IMR-90 (cell line): ENCODE measurements around the gene SUPT3H. TPM values are rescaled to one million over a fixed set of nuclear protein-coding genes. Genes with fewer than 3 reads are reported as not detected.

Experiments
- ATAC-seq: fragments of 200-7000 bp; cut with Tn5 transposase; 2 replicates; pipeline ENCODE4 v1.9.1; 2020; ENCODE audit warnings: low read depth, mild to moderate bottlenecking, moderate library complexity
- BruUV-seq: library from RNA; stranded (reverse); fragments of 400-500 nt; replicated peaks from 2 replicates; lab custom pipeline; 2021; lab: Mats Ljungman, UMichigan
- CTCF ChIA-PET: fragments of 300-600 bp; formaldehyde crosslinking; extraction: SDS; loops from one replicate; lab custom pipeline; 2021; ENCODE audit warnings: antibody characterized with exemption; lab: Yijun Ruan, JAX
- POLR2A ChIA-PET: fragments of 300-600 bp; sonication (Branson Sonifier 250); formaldehyde crosslinking; loops from one replicate; lab custom pipeline; 2022; ENCODE audit warnings: antibody characterized with exemption; ENCODE audit not compliant: unreplicated experiment; lab: Charles Lee
- DNase-seq: peaks from one replicate; pipeline ENCODE4 v3.0.0; 2013
- H2AFZ ChIP-seq: replicated peaks from 2 replicates; pipeline ENCODE3; 2013; ENCODE audit warnings: low read length, mild to moderate bottlenecking; ENCODE audit not compliant: poor library complexity
- H2AK5ac ChIP-seq: 2 replicates; pipeline ENCODE4 v1.6.1; 2013; ENCODE audit warnings: low read depth, low read length, inconsistent platforms
- H2AK9ac ChIP-seq: replicated peaks from 2 replicates; pipeline ENCODE3; 2013; ENCODE audit warnings: mild to moderate bottlenecking, low read depth, low read length, moderate library complexity; ENCODE audit not compliant: poor library complexity
- H2BK120ac ChIP-seq: 2 replicates; pipeline ENCODE4 v1.6.1; 2013; ENCODE audit warnings: low read depth, low read length, inconsistent platforms
- H2BK15ac ChIP-seq: 3 replicates; pipeline ENCODE4 v1.6.1; 2013; ENCODE audit warnings: low read depth, low read length, inconsistent platforms
- H2BK20ac ChIP-seq: 2 replicates; pipeline ENCODE4 v1.6.1; 2013; ENCODE audit warnings: low read depth, mild to moderate bottlenecking, inconsistent platforms, low read length, moderate library complexity
- H2BK5ac ChIP-seq: 2 replicates; pipeline ENCODE4 v1.6.1; 2013; ENCODE audit warnings: mild to moderate bottlenecking, low read depth, low read length, inconsistent platforms; ENCODE audit not compliant: poor library complexity, severe bottlenecking
- H3K14ac ChIP-seq: replicated peaks from 2 replicates; pipeline ENCODE4 v1.6.1; 2013; ENCODE audit warnings: low read depth, low read length, inconsistent platforms
- H3K18ac ChIP-seq: 2 replicates; pipeline ENCODE4 v1.6.1; 2013; ENCODE audit warnings: low read depth, low read length, control low read depth
- H3K23ac ChIP-seq: 2 replicates; pipeline ENCODE4 v1.6.1; 2013; ENCODE audit warnings: low read depth, low read length, inconsistent platforms
- H3K27ac ChIP-seq: 2 replicates; pipeline ENCODE4 v1.5.1; 2013; ENCODE audit warnings: mild to moderate bottlenecking, control low read depth, low read length; ENCODE audit not compliant: insufficient read depth
- H3K27me3 ChIP-seq: 2 replicates; pipeline ENCODE4 v1.6.1; 2013; ENCODE audit warnings: low read length; ENCODE audit not compliant: control insufficient read depth, insufficient read depth
- H3K36me3 ChIP-seq: 2 replicates; pipeline ENCODE4 v1.6.1; 2013; ENCODE audit warnings: low read length, mixed read lengths; ENCODE audit not compliant: control insufficient read depth, insufficient read depth
- H3K4ac ChIP-seq: 2 replicates; pipeline ENCODE4 v1.6.1; 2013; ENCODE audit warnings: low read depth, low read length, inconsistent platforms
- H3K4me1 ChIP-seq: 2 replicates; pipeline ENCODE4 v1.6.1; 2013; ENCODE audit warnings: low read length, mixed read lengths; ENCODE audit not compliant: control insufficient read depth, insufficient read depth
- H3K4me2 ChIP-seq: 2 replicates; pipeline ENCODE4 v1.6.1; 2013; ENCODE audit warnings: low read depth, mild to moderate bottlenecking, control low read depth, low read length, moderate library complexity
- H3K4me3 ChIP-seq: 2 replicates; pipeline ENCODE4 v1.5.1; 2013; ENCODE audit warnings: low read depth, mild to moderate bottlenecking, control low read depth, low read length, moderate library complexity; ENCODE audit not compliant: insufficient read depth
- H3K56ac ChIP-seq: 2 replicates; pipeline ENCODE4 v1.6.1; 2013; ENCODE audit warnings: low read length, inconsistent platforms; ENCODE audit not compliant: insufficient read depth; ENCODE audit errors: extremely low read depth
- H3K79me1 ChIP-seq, 2 experiments: 2 replicates each; pipeline ENCODE4 v1.6.1; 2013; ENCODE audit warnings: low read length in 2 of 2, inconsistent platforms in 1 of 2, low read depth in 1 of 2
- H3K9ac ChIP-seq: 2 replicates; pipeline ENCODE4 v1.6.1; 2013; ENCODE audit warnings: low read depth, low read length, control low read depth
- H3K9me1 ChIP-seq: 2 replicates; pipeline ENCODE4 v1.6.1; 2013; ENCODE audit warnings: low read length, inconsistent platforms; ENCODE audit not compliant: insufficient read depth
- H3K9me3 ChIP-seq: 2 replicates; pipeline ENCODE4 v1.6.1; 2013; ENCODE audit warnings: low read length; ENCODE audit not compliant: control insufficient read depth, insufficient read depth
- H4K20me1 ChIP-seq: 2 replicates; pipeline ENCODE4 v1.6.1; 2013; ENCODE audit warnings: low read length, inconsistent platforms; ENCODE audit not compliant: insufficient read depth
- H4K5ac ChIP-seq: 2 replicates; pipeline ENCODE4 v1.6.1; 2013; ENCODE audit warnings: mild to moderate bottlenecking, low read depth, low read length, control low read depth
- H4K8ac ChIP-seq, 2 experiments: 2 replicates each; pipeline ENCODE4 v1.6.1; 2013; ENCODE audit warnings: low read depth in 2 of 2, low read length in 2 of 2, control low read depth in 1 of 2, inconsistent platforms in 1 of 2
- H4K91ac ChIP-seq: 2 replicates; pipeline ENCODE4 v1.6.1; 2013; ENCODE audit warnings: low read depth, low read length, inconsistent platforms; ENCODE audit not compliant: insufficient read depth
- MAFK ChIP-seq: IDR thresholded peaks from 2 replicates; pipeline ENCODE4 v1.6.1; 2012; ENCODE audit warnings: low read depth, low read length, improper control_type of control experiment
- NFE2L2 ChIP-seq: fragments of 150-350 bp; IDR thresholded peaks from 2 replicates; pipeline ENCODE4 v1.6.1; 2016; ENCODE audit warnings: low read depth, mild to moderate bottlenecking, low read length
- RAD21 ChIP-seq: IDR thresholded peaks from 2 replicates; pipeline ENCODE4 v1.6.1; 2012; ENCODE audit warnings: low read length, improper control_type of control experiment
- WGBS, 2 experiments: methylation state at CpG; one replicate each; pipeline versions ENCODE4 v1.1.5 to v1.1.7; 2013; ENCODE audit warnings: missing lambda C conversion rate in 2 of 2; ENCODE audit not compliant: insufficient read length in 1 of 2; ENCODE audit errors: extremely low coverage in 2 of 2; 5-methylcytosine and 5-hydroxymethylcytosine counted together
- dilution Hi-C: fragments of 300-500 bp; cut with HindIII; formaldehyde crosslinking; loops from one replicate; pipeline ENCODE4 v1.14.3; 2018; ENCODE audit warnings: low sequenced_read_pairs; ENCODE audit not compliant: unreplicated experiment
- in situ Hi-C: fragments of 300-500 bp; cut with MboI; formaldehyde crosslinking; loops from 3 replicates; pipeline ENCODE4 v1.14.3; 2019; ENCODE audit warnings: low sequenced_read_pairs, inconsistent platforms, mixed read lengths
- intact Hi-C: fragments of 100-400 bp; cut with micrococcal nuclease; formaldehyde crosslinking; loops from 2 replicates; pipeline ENCODE4 v1.10.0; 2022
- polyA plus RNA-seq, 3 experiments: library from polyadenylated mRNA; depleted of rRNA; stranded (reverse); fragments of >200 nt; gene quantifications; 2 replicates each; pipeline ENCODE4 v1.2.3, GENCODE V29; 2012; ENCODE audit warnings: low replicate concordance in 1 of 3
- total RNA-seq: library from RNA; depleted of rRNA; stranded (reverse); fragments of >200 nt; gene quantifications from 2 replicates; pipeline ENCODE4 v1.2.3, GENCODE V29; 2012
- TF ChIP-seq, protein P1 (sequence below): fragments of 150-350 bp; IDR thresholded peaks from 2 replicates; pipeline ENCODE4 v1.6.1; 2017; ENCODE audit warnings: mild to moderate bottlenecking, antibody characterized with exemption, low read length, low read depth

SUPT3H gene
- total and polyA plus RNA-seq, 2 of the 4 experiments (the other 2 are of a cell fraction): 4.5 to 5.0 TPM

- no peak overlapping the region for H2AK5ac ChIP-seq
- no peak for DNase-seq
These were observed 39.7 kb upstream of the SUPT3H start for GRCh38 chr6:45417436-45417835.

More at GRCh38 chr6:45417436-45417835, 39.7 kb upstream of the SUPT3H start:
- H2BK20ac ChIP-seq: no peak overlapping the region
- no peak overlapping the region for H2AK9ac ChIP-seq
- H2BK5ac ChIP-seq: no peak overlapping the region
- ChIA-PET POLR2A (no interaction called here), CTCF (interaction anchor here (0.6 to 2.0 kb wide), 2 partner anchors 762 to 1801 kb away, joined by 3 to 4 read pairs; no protein-coding TSS in a partner anchor)
- no peak overlapping the region for H4K91ac ChIP-seq
- H2AFZ ChIP-seq: no peak overlapping the region
- no peak overlapping the region for H3K27ac ChIP-seq
- no peaks in the 10 kb centered on the region for H3K27me3 ChIP-seq
- no peak overlapping the region for H3K4ac ChIP-seq
- H4K8ac ChIP-seq: no peak overlapping the region
- H3K56ac ChIP-seq: no peak overlapping the region
- H3K36me3 ChIP-seq: no peaks in the 10 kb centered on the region
- H3K4me1 ChIP-seq: peaks cover 6% of the 10 kb centered on the region
- no TSS peak for BruUV-seq
- no peaks in the 10 kb centered on the region for H3K9me1 ChIP-seq
- H3K18ac ChIP-seq: no peak overlapping the region
- H3K14ac ChIP-seq: no peak overlapping the region
- in situ Hi-C loops: loop anchor here (25.0 kb wide), 1 partner anchor 495 kb away; no protein-coding TSS in a partner anchor
- no peak overlapping the region for H3K23ac ChIP-seq
- no peak overlapping the region for H3K4me3 ChIP-seq
- H2BK15ac ChIP-seq: no peak overlapping the region
- H2BK120ac ChIP-seq: no peak overlapping the region
- intact Hi-C loops: no loop called here
- H3K79me1 ChIP-seq: peaks cover 4 to 5% of the 10 kb centered on the region in 2 experiments; a peak in 1 of 4 replicates
- no peak overlapping the region for H4K5ac ChIP-seq
- TF ChIP-seq NFE2L2 (no peak), MAFK (no peak), RAD21 (no peak)
- TF ChIP-seq, protein P1, sequence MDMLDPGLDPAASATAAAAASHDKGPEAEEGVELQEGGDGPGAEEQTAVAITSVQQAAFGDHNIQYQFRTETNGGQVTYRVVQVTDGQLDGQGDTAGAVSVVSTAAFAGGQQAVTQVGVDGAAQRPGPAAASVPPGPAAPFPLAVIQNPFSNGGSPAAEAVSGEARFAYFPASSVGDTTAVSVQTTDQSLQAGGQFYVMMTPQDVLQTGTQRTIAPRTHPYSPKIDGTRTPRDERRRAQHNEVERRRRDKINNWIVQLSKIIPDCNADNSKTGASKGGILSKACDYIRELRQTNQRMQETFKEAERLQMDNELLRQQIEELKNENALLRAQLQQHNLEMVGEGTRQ: no peak
- H4K20me1 ChIP-seq: no peaks in the 10 kb centered on the region
- no peak overlapping the region for H3K9ac ChIP-seq
- no peak for ATAC-seq
- WGBS, 2 experiments: no CpG with 5 or more reads among the region's 2 CpGs
- dilution Hi-C loops: no loop called here
- H3K9me3 ChIP-seq: no peaks in the 10 kb centered on the region
- H3K4me2 ChIP-seq: no peak overlapping the region
